PC-3 (cell line): ENCODE measurements around the gene SYT1. TPM values are rescaled to one million over a fixed set of nuclear protein-coding genes. Genes with fewer than 3 reads are reported as not detected.

Experiments used
- ATAC-seq: fragments of 200-7000 bp; cut with Tn5 transposase; 2 replicates; pipeline ENCODE4 v1.9.1; 2020; ENCODE audit warnings: mild to moderate bottlenecking, moderate library complexity
- BruUV-seq: library from RNA; stranded (reverse); fragments of 400-500 nt; replicated peaks from 2 replicates; lab custom pipeline; 2021; lab: Mats Ljungman, UMichigan
- CTCF ChIA-PET: fragments of 300-600 bp; sonication (Branson Sonifier 250); formaldehyde crosslinking; loops from one replicate; lab custom pipeline; 2022; ENCODE audit warnings: antibody characterized with exemption; lab: Charles Lee
- POLR2A ChIA-PET: fragments of 300-600 bp; sonication (Branson Sonifier 250); formaldehyde crosslinking; loops from one replicate; lab custom pipeline; 2022; ENCODE audit warnings: antibody characterized with exemption; ENCODE audit not compliant: unreplicated experiment; lab: Charles Lee
- DNase-seq: peaks from one replicate; pipeline ENCODE4 v3.0.0-alpha.2; 2015
- H2AFZ ChIP-seq: fragments of 300-600 bp; sonication (generic); 2 replicates; pipeline ENCODE4 v1.6.0; 2016; ENCODE audit warnings: antibody characterized with exemption, low read length
- H3F3A ChIP-seq: fragments of 300-600 bp; sonication (generic); one replicate; pipeline ENCODE4 v1.6.0; 2017; ENCODE audit warnings: antibody characterized with exemption, low read length, control low read depth, mild to moderate bottlenecking; ENCODE audit not compliant: unreplicated experiment
- H3K27ac ChIP-seq: fragments of 300-600 bp; sonication (generic); 2 replicates; pipeline ENCODE4 v1.5.1; 2016; ENCODE audit warnings: mild to moderate bottlenecking, low read length
- H3K27me3 ChIP-seq: fragments of 300-600 bp; sonication (generic); 2 replicates; pipeline ENCODE4 v1.6.1; 2016; ENCODE audit warnings: low read length, mixed read lengths
- H3K36me3 ChIP-seq: fragments of 300-600 bp; sonication (generic); 2 replicates; pipeline ENCODE4 v1.6.1; 2016; ENCODE audit warnings: low read depth, mixed run types, low read length, mixed read lengths
- H3K4me1 ChIP-seq: fragments of 300-600 bp; sonication (generic); 2 replicates; pipeline ENCODE4 v1.5.1; 2016; ENCODE audit warnings: low read length; ENCODE audit not compliant: insufficient read depth
- H3K4me2 ChIP-seq: fragments of 300-600 bp; sonication (generic); 2 replicates; pipeline ENCODE4 v1.6.0; 2016; ENCODE audit warnings: low read length
- H3K4me3 ChIP-seq: fragments of 300-600 bp; sonication (generic); 2 replicates; pipeline ENCODE4 v1.5.1; 2016; ENCODE audit warnings: mild to moderate bottlenecking, low read length, mixed read lengths
- H3K79me2 ChIP-seq: fragments of 300-600 bp; sonication (generic); 2 replicates; pipeline ENCODE4 v1.6.1; 2017; ENCODE audit warnings: low read length, mixed read lengths
- H3K9ac ChIP-seq: fragments of 300-600 bp; sonication (generic); 2 replicates; pipeline ENCODE4 v1.6.0; 2016; ENCODE audit warnings: mild to moderate bottlenecking, low read length
- H3K9me2 ChIP-seq: fragments of 300-600 bp; sonication (generic); replicated peaks from 2 replicates; pipeline ENCODE4 v1.6.1; 2016; ENCODE audit warnings: mixed run types, low read length, mixed read lengths
- H3K9me3 ChIP-seq: fragments of 300-600 bp; sonication (generic); 2 replicates; pipeline ENCODE4 v1.6.1; 2016; ENCODE audit warnings: low read length, mixed read lengths
- H4K20me1 ChIP-seq: fragments of 300-600 bp; sonication (generic); 2 replicates; pipeline ENCODE4 v1.6.1; 2016; ENCODE audit warnings: low read length, mixed read lengths
- EZH2 ChIP-seq: fragments of 300-600 bp; sonication (generic); IDR thresholded peaks from one replicate; pipeline ENCODE4 v1.6.1; 2017; ENCODE audit warnings: antibody characterized with exemption, mild to moderate bottlenecking, low read length; ENCODE audit not compliant: unreplicated experiment
- EZH2phosphoT487 ChIP-seq: fragments of 300-600 bp; sonication (generic); IDR thresholded peaks from 2 replicates; pipeline ENCODE4 v1.6.1; 2018; ENCODE audit warnings: mild to moderate bottlenecking, antibody characterized with exemption, low read length, borderline replicate concordance
- intact Hi-C: fragments of 100-400 bp; cut with micrococcal nuclease; formaldehyde crosslinking; loops from 2 replicates; pipeline ENCODE4 v1.9.0; 2023
- total RNA-seq: library from RNA; depleted of rRNA; stranded (reverse); fragments of >200 nt; gene quantifications from 2 replicates; pipeline ENCODE4 v1.2.3, GENCODE V29; 2014
- TF ChIP-seq, protein P1 (sequence below): fragments of 300-600 bp; sonication (generic); conservative IDR thresholded peaks from 2 replicates; pipeline ENCODE4 v1.5.1; 2017; ENCODE audit warnings: antibody characterized with exemption, low read depth, mild to moderate bottlenecking, low read length

Gene SYT1
- total RNA-seq, 1 experiment from 2014 or later, result 0.51 TPM

DNA sequence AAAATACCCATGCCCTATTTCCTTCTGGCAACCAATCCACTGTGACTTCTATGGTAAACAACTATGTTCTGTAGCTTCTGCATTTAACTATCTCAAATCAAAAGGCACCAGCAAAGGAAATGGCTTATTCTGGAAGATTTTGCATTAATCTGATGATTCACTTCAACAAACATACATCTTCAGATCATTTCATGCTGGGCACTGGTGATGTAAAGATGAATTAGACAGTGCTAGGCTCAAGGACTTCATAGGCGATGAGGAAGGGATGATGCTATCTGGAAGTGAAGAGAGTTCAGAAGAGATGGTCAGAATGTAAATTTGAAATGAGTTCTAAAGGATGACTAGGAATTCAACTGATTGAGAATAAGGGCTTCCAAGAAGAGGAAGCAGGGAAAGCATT lies 462.9 kb downstream of the SYT1 start:
- Histone ChIP-seq H3K4me2 (no peak overlapping the region), H3K9me3 (no peaks in the 10 kb centered on the region), H2AFZ (no peak overlapping the region), H3K27ac (no peak overlapping the region), H3K4me1 (peaks cover 12% of the 10 kb centered on the region; the same call in 1 of the 2 replicates), H3K79me2 (no peaks in the 10 kb centered on the region), H3K9me2 (no peaks in the 10 kb centered on the region), H3K9ac (no peak overlapping the region), H3F3A (no peaks in the 10 kb centered on the region), H3K36me3 (no peaks in the 10 kb centered on the region), H3K27me3 (no peaks in the 10 kb centered on the region), H3K4me3 (no peak overlapping the region), H4K20me1 (no peaks in the 10 kb centered on the region)
- ATAC-seq (peak; percentile 87), DNase-seq (peak; percentile 45)
- no peak for TF ChIP-seq EZH2phosphoT487
- intact Hi-C loops, result no loop called here
- ChIA-PET POLR2A (no interaction called here), CTCF (no interaction called here)
- BruUV-seq, result no TSS peak

- Histone ChIP-seq H3K4me3 (no peak overlapping the region), H3K4me1 (peaks cover 12% of the 10 kb centered on the region; the same call in 1 of the 2 replicates), H3K36me3 (no peaks in the 10 kb centered on the region), H3K79me2 (no peaks in the 10 kb centered on the region), H3K9me2 (no peaks in the 10 kb centered on the region), H3F3A (no peaks in the 10 kb centered on the region), H4K20me1 (no peaks in the 10 kb centered on the region), H3K27me3 (no peaks in the 10 kb centered on the region), H3K4me2 (no peak overlapping the region), H2AFZ (no peak overlapping the region), H3K9ac (no peak overlapping the region), H3K9me3 (no peaks in the 10 kb centered on the region), H3K27ac (no peak overlapping the region)
- intact Hi-C loops, result no loop called here
- CTCF ChIA-PET, result no interaction called here
- no peak for TF ChIP-seq EZH2
- TF ChIP-seq EZH2phosphoT487, result no peak
- TF ChIP-seq, protein P1, sequence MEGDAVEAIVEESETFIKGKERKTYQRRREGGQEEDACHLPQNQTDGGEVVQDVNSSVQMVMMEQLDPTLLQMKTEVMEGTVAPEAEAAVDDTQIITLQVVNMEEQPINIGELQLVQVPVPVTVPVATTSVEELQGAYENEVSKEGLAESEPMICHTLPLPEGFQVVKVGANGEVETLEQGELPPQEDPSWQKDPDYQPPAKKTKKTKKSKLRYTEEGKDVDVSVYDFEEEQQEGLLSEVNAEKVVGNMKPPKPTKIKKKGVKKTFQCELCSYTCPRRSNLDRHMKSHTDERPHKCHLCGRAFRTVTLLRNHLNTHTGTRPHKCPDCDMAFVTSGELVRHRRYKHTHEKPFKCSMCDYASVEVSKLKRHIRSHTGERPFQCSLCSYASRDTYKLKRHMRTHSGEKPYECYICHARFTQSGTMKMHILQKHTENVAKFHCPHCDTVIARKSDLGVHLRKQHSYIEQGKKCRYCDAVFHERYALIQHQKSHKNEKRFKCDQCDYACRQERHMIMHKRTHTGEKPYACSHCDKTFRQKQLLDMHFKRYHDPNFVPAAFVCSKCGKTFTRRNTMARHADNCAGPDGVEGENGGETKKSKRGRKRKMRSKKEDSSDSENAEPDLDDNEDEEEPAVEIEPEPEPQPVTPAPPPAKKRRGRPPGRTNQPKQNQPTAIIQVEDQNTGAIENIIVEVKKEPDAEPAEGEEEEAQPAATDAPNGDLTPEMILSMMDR, result no peak
- ATAC-seq (no peak), DNase-seq (peak; percentile 9)
- POLR2A ChIA-PET, result no interaction called here
- BruUV-seq, result no TSS peak
Measured at GRCh38 chr12:79329933-79330332, 465.4 kb downstream of the SYT1 start.

GRCh38 chr12:79331870-79332269 lies 467.3 kb downstream of the SYT1 start:
- ATAC-seq (no peak), DNase-seq (no peak)
- no peak overlapping the region for H3K4me2 ChIP-seq
- intact Hi-C loops, result no loop called here
- no peaks in the 10 kb centered on the region for H3K36me3 ChIP-seq
- H3K27ac ChIP-seq, result no peak overlapping the region
- no peak overlapping the region for H3K9ac ChIP-seq
- ChIA-PET CTCF (no interaction called here), POLR2A (no interaction called here)
- no peaks in the 10 kb centered on the region for H3F3A ChIP-seq
- no peaks in the 10 kb centered on the region for H3K9me2 ChIP-seq
- H4K20me1 ChIP-seq, result no peaks in the 10 kb centered on the region
- H3K9me3 ChIP-seq, result no peaks in the 10 kb centered on the region
- peaks cover 7% of the 10 kb centered on the region; the same call in 1 of the 2 replicates for H3K27me3 ChIP-seq
- no TSS peak for BruUV-seq
- no peak overlapping the region for H3K4me3 ChIP-seq
- H2AFZ ChIP-seq, result no peak overlapping the region
- no peaks in the 10 kb centered on the region for H3K79me2 ChIP-seq
- peaks cover 6% of the 10 kb centered on the region; the same call in 1 of the 2 replicates for H3K4me1 ChIP-seq
- TF ChIP-seq, protein P1, result no peak
- TF ChIP-seq EZH2phosphoT487, result no peak
- TF ChIP-seq EZH2, result no peak
